Measurements from ENCODE around the gene MEIKIN. TPM values are rescaled to one million over a fixed set of nuclear protein-coding genes. Genes with fewer than 3 reads are reported as not detected.
"Not testable (repeated sequence)": the region's sequence is repeated elsewhere in the genome, so short reads cannot be mapped to it uniquely, and the experiment has no call there.

The MEIKIN gene
- total RNA-seq, 2 experiments from 2014 or later = not detected

GRCh38 chr5:131928957-131929356, 16.5 kb downstream of the MEIKIN start:
- ChIA-PET CTCF (no interaction called here), POLR2A (no interaction called here)

- CTCF ChIA-PET = no interaction called here
- POLR2A ChIA-PET = no interaction called here
Measured at GRCh38 chr5:131926168-131926567, 19.3 kb downstream of the MEIKIN start.

- ChIA-PET CTCF (no interaction called here), POLR2A (no interaction called here)
Measured at GRCh38 chr5:131916481-131916880, 29.0 kb downstream of the MEIKIN start.

GRCh38 chr5:131914472-131914871, 31.0 kb downstream of the MEIKIN start:
- ChIA-PET POLR2A (no interaction called here), CTCF (no interaction called here)

GRCh38 chr5:131913603-131914002, 31.9 kb downstream of the MEIKIN start:
- ChIA-PET CTCF (no interaction called here), POLR2A (no interaction called here)

GRCh38 chr5:131906668-131907067, 38.8 kb downstream of the MEIKIN start:
- POLR2A ChIA-PET = no interaction called here
- CTCF ChIA-PET = no interaction called here

- CTCF ChIA-PET = not testable (repeated sequence)
Measured at GRCh38 chr5:131902266-131902665, 43.2 kb downstream of the MEIKIN start.

GRCh38 chr5:131899686-131900085, 45.8 kb downstream of the MEIKIN start:
- ChIA-PET CTCF (no interaction called here), POLR2A (no interaction called here)

More at GRCh38 chr5:131902266-131902665, 43.2 kb downstream of the MEIKIN start:
- POLR2A ChIA-PET = not testable (repeated sequence)

GRCh38 chr5:131883984-131884383, 61.5 kb downstream of the MEIKIN start:
- POLR2A ChIA-PET = no interaction called here
- CTCF ChIA-PET = no interaction called here

GRCh38 chr5:131879705-131880104, 65.8 kb downstream of the MEIKIN start:
- POLR2A ChIA-PET = no interaction called here
- CTCF ChIA-PET = no interaction called here

- ChIA-PET CTCF (no interaction called here), POLR2A (no interaction called here)
Measured at GRCh38 chr5:131877873-131878272, 67.6 kb downstream of the MEIKIN start.

GRCh38 chr5:131871251-131871650, 74.2 kb downstream of the MEIKIN start:
- POLR2A ChIA-PET, CTCF ChIA-PET: not testable (repeated sequence)

GRCh38 chr5:131867524-131867923, 77.9 kb downstream of the MEIKIN start:
- ChIA-PET CTCF (no interaction called here), POLR2A (no interaction called here)

GRCh38 chr5:131863700-131864099, 81.8 kb downstream of the MEIKIN start:
- ChIA-PET CTCF (no interaction called here), POLR2A (no interaction called here)

GRCh38 chr5:131857388-131857787, 88.1 kb downstream of the MEIKIN start:
- POLR2A ChIA-PET = no interaction called here
- CTCF ChIA-PET = no interaction called here

GRCh38 chr5:131855452-131855851, 90.0 kb downstream of the MEIKIN start:
- POLR2A ChIA-PET = no interaction called here

GRCh38 chr5:131854134-131854533, 91.3 kb downstream of the MEIKIN start:
- ChIA-PET CTCF (no interaction called here), POLR2A (interaction anchor here (0.6 kb wide), 1 partner anchor 115 kb away, joined by 3 read pairs; no protein-coding TSS in a partner anchor)

More at GRCh38 chr5:131855452-131855851, 90.0 kb downstream of the MEIKIN start:
- CTCF ChIA-PET = no interaction called here

- CTCF ChIA-PET = no interaction called here
- POLR2A ChIA-PET = no interaction called here
Measured at GRCh38 chr5:131848662-131849061, 96.8 kb downstream of the MEIKIN start.

GRCh38 chr5:131846536-131846935, 98.9 kb downstream of the MEIKIN start:
- ChIA-PET POLR2A (interaction anchor here (0.7 kb wide), 1 partner anchor 36 kb away, joined by 3 read pairs; no protein-coding TSS in a partner anchor), CTCF (interaction anchor here (0.6 to 1.3 kb wide), 2 partner anchors 83 to 390 kb away, joined by 3 read pairs; no protein-coding TSS in a partner anchor)

- CTCF ChIA-PET = interaction anchor here (0.6 to 1.3 kb wide), 2 partner anchors 82 to 391 kb away, joined by 3 read pairs; no protein-coding TSS in a partner anchor
- POLR2A ChIA-PET = interaction anchor here (0.7 kb wide), 1 partner anchor 37 kb away, joined by 3 read pairs; no protein-coding TSS in a partner anchor
Measured at GRCh38 chr5:131845828-131846227, 99.6 kb downstream of the MEIKIN start.

- CTCF ChIA-PET, POLR2A ChIA-PET: not testable (repeated sequence)
Measured at GRCh38 chr5:131842971-131843370, 102.5 kb downstream of the MEIKIN start.

GRCh38 chr5:131832702-131833101, 112.8 kb downstream of the MEIKIN start:
- POLR2A ChIA-PET, CTCF ChIA-PET: not testable (repeated sequence)

Data from activated CD8-positive, alpha-beta memory T cell treated with anti-CD3 and anti-CD28 coated beads for 36 hours (primary cell).